Hepatocyte (in vitro differentiated cells): ENCODE data around the gene ZFPM1. TPM values are rescaled to one million over a fixed set of nuclear protein-coding genes. Genes with fewer than 3 reads are reported as not detected.

Experiments
- DNase-seq: peaks from one replicate; pipeline ENCODE4 v3.0.0-alpha.2; 2016; ENCODE audit warnings: low spot score
- H2AFZ ChIP-seq: fragments of 200-600 bp; sonication (generic); 2 replicates; pipeline ENCODE4 v1.6.0; 2016; ENCODE audit warnings: antibody characterized with exemption, mild to moderate bottlenecking
- H3K27ac ChIP-seq: fragments of 200-600 bp; sonication (generic); 2 replicates; pipeline ENCODE4 v1.5.1; 2016; ENCODE audit warnings: mild to moderate bottlenecking
- H3K27me3 ChIP-seq: fragments of 200-600 bp; sonication (generic); 2 replicates; pipeline ENCODE4 v1.6.1; 2016
- H3K36me3 ChIP-seq: fragments of 200-600 bp; sonication (generic); replicated peaks from 2 replicates; pipeline ENCODE4 v1.5.1; 2016; ENCODE audit warnings: low read depth; ENCODE audit not compliant: insufficient read depth
- H3K4me1 ChIP-seq: fragments of 200-600 bp; sonication (generic); 2 replicates; pipeline ENCODE4 v1.5.1; 2016; ENCODE audit warnings: mild to moderate bottlenecking, moderate library complexity; ENCODE audit not compliant: insufficient read depth
- H3K4me2 ChIP-seq: fragments of 200-600 bp; sonication (generic); 2 replicates; pipeline ENCODE4 v1.6.0; 2016
- H3K4me3 ChIP-seq: fragments of 200-600 bp; sonication (generic); 2 replicates; pipeline ENCODE4 v1.5.1; 2016; ENCODE audit warnings: mild to moderate bottlenecking
- H3K79me2 ChIP-seq: fragments of 200-600 bp; sonication (generic); 2 replicates; pipeline ENCODE4 v1.6.0; 2017; ENCODE audit warnings: mild to moderate bottlenecking
- H3K9me2 ChIP-seq: fragments of 200-600 bp; sonication (generic); replicated peaks from 2 replicates; pipeline ENCODE4 v1.6.0; 2017; ENCODE audit warnings: mild to moderate bottlenecking; ENCODE audit not compliant: insufficient read depth
- H3K9me3 ChIP-seq: fragments of 200-600 bp; sonication (generic); 2 replicates; pipeline ENCODE4 v1.5.1; 2016; ENCODE audit warnings: low read depth, mild to moderate bottlenecking
- H4K20me1 ChIP-seq: fragments of 200-600 bp; sonication (generic); 2 replicates; pipeline ENCODE4 v1.6.0; 2016; ENCODE audit warnings: mild to moderate bottlenecking; ENCODE audit not compliant: insufficient read depth, poor library complexity, severe bottlenecking
- EZH2 ChIP-seq: fragments of 200-600 bp; sonication (generic); IDR thresholded peaks from 2 replicates; pipeline ENCODE4 v1.6.1; 2016; ENCODE audit warnings: antibody characterized with exemption, mild to moderate bottlenecking, borderline replicate concordance
- EZH2phosphoT487 ChIP-seq: fragments of 200-600 bp; sonication (generic); IDR thresholded peaks from one replicate; pipeline ENCODE4 v1.6.1; 2018; ENCODE audit warnings: antibody characterized with exemption, mild to moderate bottlenecking, low read depth, moderate library complexity; ENCODE audit not compliant: unreplicated experiment, severe bottlenecking
- WGBS: methylation state at CpG from one replicate; pipeline ENCODE4 v1.1.6; 2016; ENCODE audit warnings: low lambda C conversion rate; ENCODE audit errors: missing lambda C conversion rate; 5-methylcytosine and 5-hydroxymethylcytosine counted together
- polyA plus RNA-seq: library from polyadenylated mRNA; unstranded; fragments of >200 nt; fragmentation: Nextera tagmentation; extraction: Ambion mirVana; gene quantifications from 2 replicates; pipeline ENCODE4 v1.2.1, GENCODE V29; 2016
- total RNA-seq: library from RNA; depleted of rRNA; stranded (reverse); fragments of >200 nt; gene quantifications from 2 replicates; pipeline ENCODE4 v1.2.3, GENCODE V29; 2014
- TF ChIP-seq, protein P1 (sequence below): fragments of 200-600 bp; sonication (generic); IDR thresholded peaks from 2 replicates; pipeline ENCODE4 v1.5.1; 2016; ENCODE audit warnings: antibody characterized with exemption, mild to moderate bottlenecking; ENCODE audit not compliant: poor library complexity

ZFPM1 gene
- total and polyA plus RNA-seq, 2 experiments from 2014 or later = 4.1 to 11.9 TPM

DNA sequence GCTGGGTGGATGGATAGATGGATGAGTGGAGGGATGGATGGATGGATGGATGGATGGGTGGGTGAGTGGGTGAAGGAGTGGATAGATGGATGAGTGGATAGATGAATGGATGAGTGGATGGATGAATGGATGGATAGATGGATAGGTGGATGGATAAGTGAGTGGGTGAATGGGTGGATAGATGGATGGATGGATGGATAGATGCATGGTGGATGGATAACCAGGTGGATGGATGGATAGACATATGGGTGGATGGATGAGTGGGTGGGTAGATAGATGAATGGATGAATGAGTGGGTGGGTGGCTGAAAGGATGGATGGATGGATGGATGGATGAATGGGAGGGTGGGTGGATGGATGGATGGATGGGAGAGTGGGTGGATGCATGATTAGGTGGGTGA, 66.2 kb downstream of the ZFPM1 start:
- H3K4me3 ChIP-seq = no peak overlapping the region
- no peaks in the 10 kb centered on the region for H3K36me3 ChIP-seq
- no peaks in the 10 kb centered on the region for H3K9me2 ChIP-seq
- H3K27ac ChIP-seq = no peak overlapping the region
- no peak overlapping the region for H3K4me2 ChIP-seq
- H3K4me1 ChIP-seq = peaks cover 9% of the 10 kb centered on the region
- H4K20me1 ChIP-seq = no peaks in the 10 kb centered on the region
- H2AFZ ChIP-seq = no peak overlapping the region
- no peaks in the 10 kb centered on the region for H3K27me3 ChIP-seq
- no peak for DNase-seq
- no peaks in the 10 kb centered on the region for H3K9me3 ChIP-seq
- no peaks in the 10 kb centered on the region for H3K79me2 ChIP-seq
- TF ChIP-seq, protein P1, sequence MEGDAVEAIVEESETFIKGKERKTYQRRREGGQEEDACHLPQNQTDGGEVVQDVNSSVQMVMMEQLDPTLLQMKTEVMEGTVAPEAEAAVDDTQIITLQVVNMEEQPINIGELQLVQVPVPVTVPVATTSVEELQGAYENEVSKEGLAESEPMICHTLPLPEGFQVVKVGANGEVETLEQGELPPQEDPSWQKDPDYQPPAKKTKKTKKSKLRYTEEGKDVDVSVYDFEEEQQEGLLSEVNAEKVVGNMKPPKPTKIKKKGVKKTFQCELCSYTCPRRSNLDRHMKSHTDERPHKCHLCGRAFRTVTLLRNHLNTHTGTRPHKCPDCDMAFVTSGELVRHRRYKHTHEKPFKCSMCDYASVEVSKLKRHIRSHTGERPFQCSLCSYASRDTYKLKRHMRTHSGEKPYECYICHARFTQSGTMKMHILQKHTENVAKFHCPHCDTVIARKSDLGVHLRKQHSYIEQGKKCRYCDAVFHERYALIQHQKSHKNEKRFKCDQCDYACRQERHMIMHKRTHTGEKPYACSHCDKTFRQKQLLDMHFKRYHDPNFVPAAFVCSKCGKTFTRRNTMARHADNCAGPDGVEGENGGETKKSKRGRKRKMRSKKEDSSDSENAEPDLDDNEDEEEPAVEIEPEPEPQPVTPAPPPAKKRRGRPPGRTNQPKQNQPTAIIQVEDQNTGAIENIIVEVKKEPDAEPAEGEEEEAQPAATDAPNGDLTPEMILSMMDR = no peak
- TF ChIP-seq EZH2phosphoT487 = no peak
- TF ChIP-seq EZH2 = no peak

- WGBS = 100% methylated on average over 1 of the region's 3 CpGs
- Histone ChIP-seq H3K27me3 (no peaks in the 10 kb centered on the region), H3K4me1 (peaks cover 9% of the 10 kb centered on the region), H3K9me2 (no peaks in the 10 kb centered on the region), H3K27ac (no peak overlapping the region), H3K79me2 (no peaks in the 10 kb centered on the region), H3K4me3 (no peak overlapping the region), H2AFZ (no peak overlapping the region), H3K4me2 (no peak overlapping the region), H4K20me1 (no peaks in the 10 kb centered on the region), H3K9me3 (no peaks in the 10 kb centered on the region), H3K36me3 (no peaks in the 10 kb centered on the region)
- TF ChIP-seq EZH2phosphoT487 (no peak), EZH2 (no peak)
- TF ChIP-seq, protein P1 = no peak
- DNase-seq = no peak
Measured at GRCh38 chr16:88519938-88520653, 67.0 kb downstream of the ZFPM1 start.

GRCh38 chr16:88521674-88522073, 68.6 kb downstream of the ZFPM1 start:
- no peaks in the 10 kb centered on the region for H3K9me3 ChIP-seq
- no peak overlapping the region for H3K4me3 ChIP-seq
- no peaks in the 10 kb centered on the region for H3K36me3 ChIP-seq
- WGBS = 94% methylated on average over 6 of the region's 9 CpGs
- TF ChIP-seq EZH2 = no peak
- TF ChIP-seq, protein P1 = no peak
- no peak for TF ChIP-seq EZH2phosphoT487
- H3K4me2 ChIP-seq = no peak overlapping the region
- H3K79me2 ChIP-seq = no peaks in the 10 kb centered on the region
- no peaks in the 10 kb centered on the region for H3K27me3 ChIP-seq
- H3K9me2 ChIP-seq = no peaks in the 10 kb centered on the region
- peaks cover 4% of the 10 kb centered on the region for H3K4me1 ChIP-seq
- no peak overlapping the region for H2AFZ ChIP-seq
- H3K27ac ChIP-seq = no peak overlapping the region
- no peak for DNase-seq
- no peaks in the 10 kb centered on the region for H4K20me1 ChIP-seq
